Effector CD8-positive, alpha-beta T cell (primary cell): ENCODE data around the gene LEMD1.

Experiments used
- DNase-seq: peaks from one replicate; lab custom pipeline; 2025; lab: John Stamatoyannopoulos, UW
- total RNA-seq, 4 experiments: gene quantifications; one replicate each; lab custom pipeline; 2026; lab: John Stamatoyannopoulos, UW

LEMD1 gene, protein sequence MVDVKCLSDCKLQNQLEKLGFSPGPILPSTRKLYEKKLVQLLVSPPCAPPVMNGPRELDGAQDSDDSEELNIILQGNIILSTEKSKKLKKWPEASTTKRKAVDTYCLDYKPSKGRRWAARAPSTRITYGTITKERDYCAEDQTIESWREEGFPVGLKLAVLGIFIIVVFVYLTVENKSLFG
- total RNA-seq, result 0 reads per million in 4 experiments

DNA sequence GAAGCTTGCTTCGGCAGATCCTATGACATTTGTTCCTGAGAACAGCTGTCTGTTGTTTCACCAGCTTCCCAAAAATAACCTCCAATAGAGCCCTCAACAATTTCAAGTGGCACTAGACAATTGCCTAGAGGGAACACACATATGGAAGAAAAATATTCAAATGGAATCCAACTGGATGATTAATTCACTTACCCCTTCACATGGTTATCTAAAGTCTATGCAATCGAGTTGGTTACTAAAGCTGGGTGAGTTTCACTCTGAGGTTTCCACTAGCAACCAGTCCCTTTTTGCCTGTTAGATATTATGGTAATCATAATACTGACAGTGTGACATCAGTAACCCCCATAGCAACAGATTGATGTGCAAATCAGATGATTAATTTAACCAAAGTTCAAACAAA is at the start of gene LEMD1:
Gene LEMD1 (minus strand): TSS at position 259 of the 400 bp plus-strand sequence. CDS start 1,520 bp downstream, outside the sequence.
- DNase-seq, result no peak

GRCh38 chr1:205470131-205470530 is 48.3 kb upstream of the LEMD1 start:
- DNase-seq, result no peak

- DNase-seq, result no peak
Observed at GRCh38 chr1:205466595-205467220, 44.9 kb upstream of the LEMD1 start.

DNA sequence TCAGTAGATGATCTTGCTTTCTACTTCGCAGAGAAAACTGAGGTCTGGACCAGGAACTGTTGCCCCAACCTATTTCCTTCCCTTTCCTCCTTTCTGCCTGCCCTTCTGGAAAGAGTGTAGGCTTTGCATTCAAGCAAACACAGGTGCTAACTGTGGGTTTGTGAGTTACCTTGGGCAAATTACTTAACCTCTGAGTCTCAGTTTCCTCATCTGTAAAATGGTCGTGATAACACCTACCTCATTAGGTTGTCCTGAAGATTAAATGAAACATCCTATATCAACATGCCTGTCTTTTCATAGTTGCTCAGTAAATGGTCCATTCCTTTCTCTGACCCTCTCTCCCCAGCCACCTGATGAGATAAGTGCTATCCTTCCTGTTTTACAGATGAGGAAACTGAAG is 43.5 kb upstream of the LEMD1 start:
- DNase-seq, result no peak

- no peak for DNase-seq
Observed at GRCh38 chr1:205458777-205459566, 37.1 kb upstream of the LEMD1 start.

- DNase-seq, result no peak
Observed at GRCh38 chr1:205456868-205457745, 35.3 kb upstream of the LEMD1 start.

DNA sequence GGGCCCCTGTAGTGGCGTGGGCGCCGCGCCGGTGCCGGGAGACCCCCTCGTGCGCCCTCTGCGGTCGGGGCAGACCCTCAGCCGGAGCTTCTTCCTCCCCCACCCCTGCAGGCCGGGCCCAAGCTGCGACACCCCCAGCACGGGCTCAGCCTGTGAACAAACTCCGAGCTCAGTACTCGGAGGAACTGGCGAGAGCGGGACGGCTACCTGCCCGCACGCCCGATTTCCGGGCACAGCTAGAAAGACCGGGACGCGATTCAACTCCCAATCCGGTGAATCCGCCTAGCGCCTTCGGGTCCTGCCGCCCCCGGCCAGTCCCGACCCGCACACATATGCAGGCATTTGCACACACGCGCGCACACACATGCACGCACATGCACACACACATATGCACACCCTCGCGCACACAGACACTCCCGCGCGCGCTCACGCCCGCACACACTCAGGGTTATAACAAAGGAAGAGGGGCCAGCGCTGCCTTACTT is 34.6 kb upstream of the LEMD1 start:
- no peak for DNase-seq

DNA sequence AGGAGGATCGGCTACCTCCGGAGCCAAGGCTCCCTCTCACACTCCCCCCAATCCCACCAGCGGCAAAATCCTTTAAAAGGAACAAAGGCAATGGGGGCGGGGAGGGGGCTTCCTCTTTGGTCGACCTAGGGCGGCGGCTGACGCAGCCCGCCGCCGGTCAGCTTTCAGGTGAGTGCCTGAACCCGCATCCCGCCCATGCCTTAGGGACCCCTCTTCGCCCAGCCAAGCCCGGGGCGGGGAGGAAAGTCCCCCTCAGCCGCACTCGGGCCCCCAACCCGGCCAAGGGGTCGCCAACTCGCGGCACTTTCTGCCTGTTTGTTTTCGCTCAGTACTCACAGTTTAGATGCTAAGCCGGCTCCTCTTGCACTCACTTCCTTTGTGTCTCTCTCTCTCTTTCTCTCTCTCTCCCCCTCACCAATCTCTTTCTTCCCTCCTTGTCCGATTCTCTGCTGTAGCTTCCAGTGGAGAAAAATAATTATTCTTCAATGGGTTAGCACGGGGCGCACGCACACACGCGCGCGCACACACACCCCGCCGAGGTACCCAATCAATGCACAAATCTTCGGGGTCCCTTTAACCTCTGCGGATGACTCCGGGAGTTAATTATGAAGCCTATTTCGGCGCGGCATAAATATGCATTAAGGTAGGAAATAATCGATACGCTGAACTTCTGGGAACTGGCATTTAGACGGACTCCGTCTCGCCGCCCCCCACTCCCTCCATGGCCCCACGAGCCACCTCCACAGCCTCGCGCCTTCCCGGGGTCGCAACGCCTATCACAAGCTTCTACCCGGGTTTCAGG is 33.9 kb upstream of the LEMD1 start, which contains the start of gene BLACAT1:
Gene BLACAT1 (minus strand): TSS at position 465 of the 802 bp plus-strand sequence.
- no peak for DNase-seq

- no peak for DNase-seq
Observed at GRCh38 chr1:205454903-205455335, 33.1 kb upstream of the LEMD1 start.

DNA sequence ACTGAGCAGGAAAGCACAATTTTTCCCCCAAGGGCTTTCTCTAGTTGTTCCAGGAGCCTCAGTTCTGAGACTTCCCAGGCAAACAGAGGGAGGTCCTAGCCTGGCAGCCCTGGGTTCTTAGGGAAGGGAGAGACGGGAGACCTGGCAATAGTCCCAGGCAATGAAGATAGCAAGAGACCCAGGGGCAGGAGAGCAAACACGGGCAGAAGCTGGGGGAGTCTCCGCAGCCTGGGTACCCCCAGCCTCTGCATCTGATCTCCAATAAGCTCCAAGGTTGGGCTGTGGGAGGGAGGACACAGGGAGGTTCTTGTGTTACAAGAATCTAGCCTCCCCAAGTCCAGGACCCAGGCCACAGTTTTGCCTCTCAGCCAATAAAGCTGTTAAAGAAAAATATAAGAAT is 31.6 kb upstream of the LEMD1 start:
- DNase-seq, result no peak

DNA sequence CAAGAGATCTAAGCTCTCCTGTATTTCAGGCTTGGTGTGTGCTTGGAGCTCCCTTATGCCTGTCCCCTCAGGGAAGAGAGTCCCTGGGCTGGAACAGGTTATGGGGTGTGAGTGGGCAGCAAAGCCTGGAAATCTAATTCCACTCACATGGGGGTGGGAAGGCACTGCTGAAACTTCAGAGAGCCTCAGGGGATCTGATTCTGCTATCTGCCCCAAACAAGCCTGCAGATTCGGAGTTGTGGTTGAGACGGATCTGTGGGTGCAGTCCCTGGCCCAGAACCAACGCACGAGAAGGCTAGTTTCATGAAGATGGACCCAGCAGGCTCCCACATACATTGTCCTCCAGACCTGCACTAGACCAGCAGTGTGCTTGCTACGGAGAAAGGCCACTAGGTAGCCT is 31.1 kb upstream of the LEMD1 start:
- DNase-seq, result no peak

DNA sequence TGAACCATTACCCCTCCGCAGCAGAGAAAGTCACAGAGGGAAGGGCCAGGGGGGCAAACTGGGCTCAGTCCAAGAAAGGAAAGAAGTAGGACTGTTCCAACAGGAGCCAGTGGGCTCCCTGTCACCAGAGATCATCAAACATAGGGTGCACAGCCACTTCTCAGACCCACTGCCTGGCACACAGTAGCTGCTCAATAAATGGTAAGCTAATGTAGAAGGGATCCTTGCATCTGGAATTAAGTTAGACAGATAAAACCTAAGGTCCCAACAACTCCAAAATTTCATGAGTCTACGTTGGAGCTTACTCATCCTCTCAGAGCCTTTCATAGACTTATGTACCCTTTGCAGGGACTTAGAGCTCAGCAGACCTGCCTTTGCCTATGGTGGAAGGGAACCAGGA is 30.5 kb upstream of the LEMD1 start:
- no peak for DNase-seq

DNA sequence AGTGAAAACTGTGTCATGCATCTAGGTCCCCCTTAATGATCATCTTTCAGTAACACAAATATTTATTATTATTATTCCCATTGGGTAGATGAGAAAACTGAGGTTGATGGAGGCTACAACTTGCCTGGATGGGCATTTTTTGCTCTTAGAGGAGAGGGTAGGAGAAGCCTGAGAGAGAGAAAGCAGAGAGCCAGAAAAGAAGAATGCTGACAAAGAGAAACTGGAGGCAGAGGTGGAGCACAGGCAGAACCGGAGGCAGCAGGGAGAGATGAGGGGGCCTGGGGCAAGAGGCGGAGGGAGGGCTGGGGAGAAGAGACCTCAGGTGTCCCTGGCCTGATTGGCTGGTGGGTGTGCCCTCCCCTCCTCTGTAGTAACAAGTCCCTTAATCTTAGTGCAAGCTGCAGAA is 29.9 kb upstream of the LEMD1 start:
- DNase-seq, result no peak

- no peak for DNase-seq
Observed at GRCh38 chr1:205451202-205451601, 29.3 kb upstream of the LEMD1 start.

DNA sequence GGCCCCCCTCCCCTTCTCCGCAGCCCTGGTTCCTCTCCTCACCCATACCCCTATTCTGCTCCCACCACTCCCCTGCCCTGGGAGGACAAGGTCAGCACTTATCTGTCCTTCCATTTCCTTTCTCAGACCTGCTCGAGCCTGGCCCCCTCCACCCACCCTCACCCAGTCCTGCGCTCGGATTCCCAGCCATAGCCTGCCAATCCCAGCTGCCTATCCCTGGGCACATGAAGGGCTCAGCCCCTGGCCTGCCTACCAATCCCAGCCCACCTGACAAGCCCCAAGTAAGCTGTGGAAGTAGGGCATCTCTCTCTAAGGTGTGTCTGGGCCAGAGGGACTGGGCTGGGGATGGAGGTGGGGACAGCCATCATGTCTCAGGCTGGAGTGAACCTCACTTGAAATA is 28.6 kb upstream of the LEMD1 start:
- DNase-seq, result no peak

DNA sequence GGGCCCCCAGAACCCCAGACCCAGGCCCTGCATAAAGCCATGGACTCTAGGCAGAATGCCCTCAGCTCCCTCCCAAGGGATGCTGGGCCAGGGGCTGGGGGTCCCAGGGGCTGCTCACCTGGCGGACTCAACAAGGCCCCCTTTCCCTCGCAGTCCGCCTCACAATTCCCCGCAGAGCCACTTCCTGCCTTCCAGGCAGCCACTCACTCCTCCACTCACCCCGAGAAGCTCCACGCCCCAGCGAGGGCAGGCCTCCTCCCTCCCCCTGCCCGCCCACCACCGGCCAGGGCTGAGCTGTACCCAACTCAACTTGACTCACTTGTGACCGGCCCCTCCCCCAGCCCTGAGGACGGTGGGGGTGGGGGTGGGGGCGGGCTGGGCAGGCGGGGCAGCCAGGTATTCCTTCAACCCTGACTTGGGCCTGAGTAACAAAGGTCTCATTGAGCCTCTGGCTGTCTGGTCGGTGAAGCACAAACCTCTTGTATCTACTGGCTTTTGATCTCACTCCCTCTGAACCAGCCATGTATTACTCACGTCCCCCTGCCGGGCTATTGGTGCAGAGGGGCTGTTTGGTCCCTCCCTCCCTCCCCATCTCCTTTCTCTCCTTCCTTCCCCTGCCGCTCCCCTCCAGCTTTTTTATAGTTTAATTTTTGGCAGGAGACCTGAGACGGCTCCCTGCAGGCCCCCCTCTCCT is 28.0 kb upstream of the LEMD1 start:
- DNase-seq, result no peak

- no peak for DNase-seq
Observed at GRCh38 chr1:205449254-205449749, 27.4 kb upstream of the LEMD1 start.

DNA sequence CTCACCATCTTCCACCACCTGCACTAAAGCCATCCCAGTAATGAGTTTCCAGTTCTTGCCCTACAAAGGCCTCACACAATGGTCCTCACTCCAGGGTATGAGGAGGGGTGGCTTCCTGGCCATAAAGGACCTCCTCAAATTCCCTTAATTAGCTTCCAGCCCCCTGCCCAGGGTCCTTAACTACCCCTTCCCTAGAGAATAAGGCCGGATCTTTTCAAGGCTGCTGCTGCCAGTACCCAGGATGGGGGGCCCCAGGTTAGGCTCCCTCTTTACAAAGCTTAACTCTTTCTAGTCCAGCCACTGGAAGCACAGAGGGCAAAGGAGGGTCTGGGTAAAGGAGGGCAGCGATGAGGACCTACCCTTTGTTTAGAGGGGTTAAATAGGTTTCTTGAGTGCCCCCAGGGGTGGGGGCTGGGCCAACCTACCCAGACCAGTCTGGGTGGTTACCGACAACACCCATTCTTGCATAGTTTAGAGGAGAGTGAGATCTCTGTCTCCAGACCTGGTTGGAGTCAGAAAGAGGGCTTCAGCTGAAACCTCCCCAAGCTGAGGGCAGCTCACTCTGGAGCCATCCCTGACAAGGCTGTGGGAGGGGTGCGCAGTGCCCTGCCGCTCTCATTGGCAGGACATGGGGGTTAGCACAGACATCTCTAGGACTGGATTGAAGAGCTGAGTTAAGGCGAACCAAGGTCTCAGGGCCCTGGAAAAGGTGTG is 26.8 kb upstream of the LEMD1 start:
- no peak for DNase-seq
